Adipose tissue (tissue), 3 donors: ENCODE data around the gene HEATR5A. TPM values are rescaled to one million over a fixed set of nuclear protein-coding genes. Genes with fewer than 3 reads are reported as not detected.
"Not testable (repeated sequence)": the region's sequence is repeated elsewhere in the genome, so short reads cannot be mapped to it uniquely, and the experiment has no call there.

ENCODE experiments used
- H3K27ac ChIP-seq: one replicate; pipeline ENCODE4 v1.5.1; 2013; ENCODE audit warnings: low read depth, low read length
- WGBS, 3 donors: extraction: QIAGEN DNeasy Blood & Tissue Kit; methylation state at CpG; one replicate each; pipeline ENCODE4 v1.1.7; 2013; 5-methylcytosine and 5-hydroxymethylcytosine counted together
- polyA plus RNA-seq, 3 donors: library from polyadenylated mRNA; stranded (reverse); fragments of 200-250 nt; gene quantifications; one replicate each; pipeline ENCODE4 v1.2.3, GENCODE V29; 2013
- donor health status: healthy with polysubstance abuse.
- donor health status: Bipolar disorder and iron deficiency.
- donor health status: healthy.

HEATR5A gene
- polyA plus RNA-seq, 3 donors, result 3.8 to 10.8 (median 7.8) TPM

DNA sequence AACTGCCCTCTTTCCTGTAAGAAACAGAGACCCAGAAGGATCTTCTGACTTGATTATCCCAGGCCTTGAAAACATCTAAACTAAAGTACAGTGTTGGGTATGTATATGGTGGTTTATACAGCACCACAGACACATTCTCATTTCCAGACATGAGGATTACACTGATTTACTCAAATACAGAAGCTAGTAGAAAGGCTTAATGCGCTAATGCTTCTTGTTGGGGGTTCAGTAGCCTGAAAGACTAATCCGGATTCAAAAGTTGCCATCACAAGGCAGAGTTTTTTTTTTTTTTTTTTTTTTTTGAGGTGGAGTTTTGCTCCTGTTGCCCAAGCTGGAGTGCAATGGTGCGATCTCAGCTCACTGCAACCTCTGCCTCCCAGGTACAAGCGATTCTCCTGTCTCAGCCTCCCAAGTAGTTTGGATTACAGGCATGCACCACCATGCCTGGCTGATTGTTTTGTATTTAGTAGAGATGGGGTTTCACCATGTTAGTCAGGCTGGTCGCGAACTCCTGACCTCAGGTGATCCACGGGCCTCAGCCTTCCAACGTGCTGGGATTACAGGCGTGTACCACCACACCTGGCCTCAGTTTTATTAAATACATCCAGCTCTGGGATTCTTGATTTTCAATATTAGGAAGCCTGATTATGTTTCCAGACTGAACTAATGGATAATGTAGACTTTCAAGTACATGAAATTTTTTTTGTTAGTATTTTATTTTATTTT, 166.4 kb downstream of the HEATR5A start:
- WGBS, 3 donors, result 94 to 96% (median 96%) methylated on average over 9 of the region's 9 CpGs
- no peak overlapping the region for H3K27ac ChIP-seq

DNA sequence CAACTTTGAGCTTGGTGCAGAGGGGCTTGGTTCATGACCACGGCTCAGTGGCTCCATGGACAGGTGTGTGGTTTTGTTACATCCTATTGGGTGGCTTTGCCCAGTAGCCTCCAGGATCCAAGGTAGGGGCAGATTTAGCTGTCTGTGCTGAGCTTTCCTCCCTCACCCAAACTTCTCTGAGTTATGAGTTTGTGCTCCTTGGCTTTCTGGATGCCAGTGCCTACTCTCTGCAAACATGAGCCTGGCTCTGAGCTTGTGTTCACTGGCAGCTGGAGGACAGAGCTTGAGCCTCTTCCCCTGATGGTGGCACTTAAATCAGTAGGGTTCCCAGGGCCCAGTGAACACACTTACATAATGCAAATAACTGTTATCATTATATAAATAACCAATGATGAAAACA, 167.5 kb downstream of the HEATR5A start:
- WGBS, 3 donors, result 91 to 100% (median 91%) methylated on average over 1 of the region's 1 CpG

DNA sequence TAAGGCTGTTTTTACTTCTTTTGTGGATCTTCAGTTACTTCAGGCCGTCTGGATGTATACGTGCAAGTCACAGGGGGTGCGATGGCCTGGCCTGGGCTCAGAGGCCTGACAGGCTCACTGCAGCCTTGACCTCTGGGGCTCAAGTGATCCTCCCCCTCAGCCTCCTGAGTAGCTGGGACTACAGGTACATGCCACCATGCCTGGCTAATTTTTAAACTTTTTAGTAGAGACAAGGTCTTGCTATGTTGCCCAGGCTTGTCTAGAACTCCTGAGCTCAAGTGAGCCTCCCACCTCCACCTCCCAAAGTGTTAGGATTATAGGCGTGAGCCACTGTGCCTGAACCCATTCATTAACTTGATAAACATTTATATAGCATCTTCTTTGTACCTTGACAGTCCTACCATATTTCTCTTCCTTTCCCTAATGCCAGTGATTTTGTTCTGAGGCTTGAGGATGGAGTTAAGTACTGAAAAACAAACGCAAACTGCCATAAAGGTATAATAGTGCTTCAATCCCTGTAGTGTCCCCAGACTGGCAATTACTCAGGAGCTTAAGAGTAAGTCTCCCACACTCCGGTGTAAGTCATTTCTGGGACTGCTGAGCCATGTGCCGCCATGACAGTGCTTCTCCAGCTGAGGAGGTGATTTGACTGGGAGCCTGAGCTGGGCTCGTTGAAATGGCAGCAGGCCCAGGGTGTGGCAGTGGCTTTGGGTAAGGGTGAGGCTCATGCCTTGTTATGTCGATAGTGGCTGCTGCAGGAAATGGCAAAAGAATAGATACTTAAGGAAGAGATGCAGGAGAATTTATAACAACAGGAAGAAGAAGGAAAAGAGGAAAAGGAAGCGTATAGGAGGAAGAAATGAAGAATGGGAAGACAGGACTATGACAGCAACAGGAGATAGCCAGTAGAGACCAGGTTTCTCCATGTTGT, 169.1 kb downstream of the HEATR5A start:
- no peak overlapping the region for H3K27ac ChIP-seq
- WGBS, 3 donors, result 68 to 80% (median 74%) methylated on average over 7 to 10 of the region's 10 CpGs

More for the DNA sequence above, 167.5 kb downstream of the HEATR5A start:
- no peak overlapping the region for H3K27ac ChIP-seq

DNA sequence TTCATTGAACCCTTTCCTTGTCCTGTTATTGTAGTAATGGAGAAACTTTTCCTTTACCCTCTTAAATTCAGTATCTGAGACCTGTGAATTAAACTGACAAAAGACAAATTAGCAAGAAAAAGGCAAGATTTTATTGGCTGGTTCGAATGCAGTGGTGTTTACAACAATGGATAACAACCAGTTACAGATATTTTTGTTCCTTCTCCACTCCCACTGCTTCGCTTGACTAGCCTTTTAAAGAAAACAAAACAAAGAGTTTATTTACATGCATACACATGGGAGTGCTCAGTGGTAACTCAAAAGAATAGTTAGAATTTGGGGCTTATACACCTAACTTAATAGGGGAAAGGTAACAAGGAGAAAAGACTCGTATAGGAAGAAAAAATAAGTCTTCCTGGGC, 175.7 kb downstream of the HEATR5A start:
- no peak overlapping the region for H3K27ac ChIP-seq
- WGBS, 3 donors, result 76 to 84% (median 79%) methylated on average over 3 of the region's 3 CpGs

DNA sequence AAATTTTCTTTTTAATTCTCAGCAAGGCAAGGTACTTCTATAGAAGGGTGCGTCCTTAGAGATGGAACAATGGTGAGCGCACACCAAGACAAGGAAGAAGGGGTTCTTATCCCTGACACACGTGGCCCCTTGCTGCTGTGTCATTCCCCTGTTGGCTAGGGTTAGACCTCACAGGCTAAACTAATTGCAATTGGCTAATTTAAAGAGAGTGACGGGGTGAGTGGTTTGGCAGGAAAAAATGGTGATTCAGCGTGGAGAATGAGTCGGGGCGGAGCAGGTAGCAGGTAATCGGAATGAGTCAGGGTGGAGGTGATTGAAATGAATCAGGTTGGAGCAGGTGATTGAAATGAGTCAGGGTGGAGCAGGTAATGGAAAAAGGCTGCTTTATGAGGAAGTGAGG, 176.5 kb downstream of the HEATR5A start:
- H3K27ac ChIP-seq, result no peak overlapping the region
- 79 to 92% (median 85%) methylated on average over 8 of the region's 8 CpGs for WGBS, 3 donors

DNA sequence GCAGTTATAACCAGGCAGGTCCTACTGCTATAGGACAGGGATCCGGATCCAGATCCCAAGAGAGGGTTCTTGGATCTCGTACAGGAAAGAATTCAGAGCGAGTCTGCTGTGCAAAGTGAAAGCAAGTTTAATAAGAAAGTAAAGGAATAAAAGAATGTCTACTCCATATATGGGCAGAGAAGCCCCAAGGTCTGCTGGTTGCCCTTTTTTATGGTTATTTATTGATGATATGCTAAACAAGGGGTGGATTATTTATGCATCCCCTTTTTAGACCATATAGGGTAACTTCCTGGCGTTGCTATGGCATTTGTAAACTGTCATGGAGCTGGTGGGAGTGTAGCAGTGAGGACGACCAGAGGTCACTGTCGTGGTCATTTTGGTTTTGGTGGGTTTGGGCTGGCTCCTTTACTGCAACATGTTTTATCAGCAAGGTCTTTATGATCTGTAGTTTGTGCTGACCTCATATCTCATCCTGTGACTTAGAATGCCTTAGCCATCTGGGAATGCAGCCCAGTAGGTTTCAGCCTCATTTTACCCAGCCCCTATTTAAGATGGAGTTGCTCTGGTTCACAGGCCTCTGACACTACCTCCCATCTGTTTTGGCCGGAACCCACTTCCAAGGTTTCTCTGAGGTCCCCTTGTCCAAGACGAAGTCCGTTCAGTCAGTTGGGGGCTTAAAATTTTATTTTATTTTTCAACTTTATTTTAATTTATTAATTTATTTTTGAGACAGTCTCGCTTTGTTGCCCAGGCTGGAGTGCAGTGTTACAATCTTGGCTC, 178.0 kb downstream of the HEATR5A start:
- H3K27ac ChIP-seq, result not testable (repeated sequence)
- WGBS, 3 donors, result 72 to 84% (median 73%) methylated on average over 10 of the region's 10 CpGs

Other genes starting within 250 kb of the HEATR5A start
- gene HECTD1, start 212.8 kb downstream of the HEATR5A start, polyA plus RNA-seq, result 10 to 100 TPM; 33.1 to 61.3 (median 50.0) TPM
- gene DTD2, start 37.0 kb upstream of the HEATR5A start, polyA plus RNA-seq, result 10 to 100 TPM in 2 of 3 donors, 1 to 10 TPM in 1; 7.2 to 19.1 (median 17.7) TPM
- not detected for gene GPR33, start 67.5 kb upstream of the HEATR5A start, polyA plus RNA-seq
- 1 to 10 TPM; 2.9 to 7.8 (median 7.5) TPM for gene NUBPL, start 140.9 kb upstream of the HEATR5A start, polyA plus RNA-seq